ENCODE results near the gene HEPH.

HEPH gene

DNA sequence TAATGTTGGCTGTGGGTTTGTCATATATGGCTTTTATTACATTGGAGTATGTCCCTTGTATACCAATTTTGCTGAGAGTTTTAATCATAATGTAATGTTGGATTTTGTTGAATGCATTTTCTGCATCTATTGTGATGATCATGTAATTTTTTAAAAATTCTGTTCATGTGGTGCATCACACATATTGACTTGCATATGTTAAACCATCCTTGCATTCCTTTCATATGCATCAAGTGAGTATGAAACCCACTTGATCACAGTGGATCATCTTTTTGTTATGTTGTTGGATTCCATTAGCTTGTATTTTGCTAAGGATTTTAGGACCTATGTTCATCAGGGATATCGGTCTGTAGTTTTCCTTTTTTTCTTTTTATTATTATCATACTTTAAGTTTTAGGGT is 12.1 kb downstream of the HEPH start:
- H3K4me1 ChIP-seq (ENCODE audit: insufficient read depth, low read length) = no peaks in the 10 kb centered on the region
- no peak overlapping the region for H3K4me3 ChIP-seq (ENCODE audit: low read depth in 1 of 2, low read length in 2 of 2)
- H3K79me2 ChIP-seq (ENCODE audit: insufficient read depth, low read length) = no peaks in the 10 kb centered on the region
- no peak overlapping the region for H2AFZ ChIP-seq (ENCODE audit: low read depth, low read length)
- no peaks in the 10 kb centered on the region for H3K9me3 ChIP-seq (ENCODE audit: insufficient read depth, low read length, severe bottlenecking)
- no peaks in the 10 kb centered on the region for H3K27me3 ChIP-seq (ENCODE audit: insufficient read depth, low read length, poor library complexity)
- DNase-seq (no peak), ATAC-seq (ENCODE audit: insufficient read depth, low read depth) (no peak)
- H3K27ac ChIP-seq (ENCODE audit: low read length) = no peak overlapping the region
- H3K36me3 ChIP-seq (ENCODE audit: insufficient read depth, low read length) = no peaks in the 10 kb centered on the region
- no peaks in the 10 kb centered on the region for H4K20me1 ChIP-seq (ENCODE audit: insufficient read depth, low read length)
- H3K9ac ChIP-seq (ENCODE audit: low read depth, low read length) = no peak overlapping the region
- H3K4me2 ChIP-seq (ENCODE audit: insufficient read depth, low read length) = no peak overlapping the region
- no peak for TF ChIP-seq EZH2 (IDR thresholded peaks at IDR 0.05; ENCODE audit: borderline replicate concordance, low read depth, low read length, severe bottlenecking)
- no peak for TF ChIP-seq CTCF (IDR thresholded peaks at IDR 0.05; ENCODE audit: borderline replicate concordance, extremely low read depth, low read length, poor library complexity, severe bottlenecking)

DNA sequence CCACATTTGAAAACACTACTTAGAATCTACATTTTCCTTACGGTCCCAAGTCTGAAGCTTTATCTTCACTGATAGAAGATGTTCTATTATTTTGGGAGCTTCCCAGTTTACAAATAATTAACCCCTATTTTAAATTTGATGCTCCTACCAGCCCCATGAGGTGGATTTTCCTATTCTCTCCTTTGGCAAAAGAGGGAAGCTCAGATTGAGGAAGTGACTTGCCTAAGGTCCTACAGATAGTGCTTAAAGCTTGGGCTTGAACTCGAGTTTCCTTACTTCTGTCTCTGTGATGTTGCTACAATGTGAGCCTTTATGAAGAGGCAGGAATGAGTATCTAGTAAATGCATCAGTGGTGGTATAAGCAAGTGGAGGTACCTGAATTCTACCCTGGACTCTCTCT is 27.5 kb downstream of the HEPH start:
- Histone ChIP-seq H3K27ac (ENCODE audit: low read length) (no peak overlapping the region), H3K27me3 (ENCODE audit: insufficient read depth, low read length, poor library complexity) (no peaks in the 10 kb centered on the region), H3K9ac (ENCODE audit: low read depth, low read length) (no peak overlapping the region), H4K20me1 (ENCODE audit: insufficient read depth, low read length) (no peaks in the 10 kb centered on the region), H3K36me3 (ENCODE audit: insufficient read depth, low read length) (no peaks in the 10 kb centered on the region), H3K4me2 (ENCODE audit: insufficient read depth, low read length) (no peak overlapping the region), H3K4me3 (ENCODE audit: low read depth in 1 of 2, low read length in 2 of 2) (no peak overlapping the region), H3K79me2 (ENCODE audit: insufficient read depth, low read length) (no peaks in the 10 kb centered on the region), H3K4me1 (ENCODE audit: insufficient read depth, low read length) (0 out of 2 replicates have a peak, but pooled peaks cover 4% of the 10 kb centered on the region), H2AFZ (ENCODE audit: low read depth, low read length) (no peak overlapping the region), H3K9me3 (ENCODE audit: insufficient read depth, low read length, severe bottlenecking) (no peaks in the 10 kb centered on the region)
- DNase-seq = no peak
- ATAC-seq (ENCODE audit: insufficient read depth, low read depth) = no peak
- TF ChIP-seq CTCF (IDR thresholded peaks at IDR 0.05; ENCODE audit: borderline replicate concordance, extremely low read depth, low read length, poor library complexity, severe bottlenecking) (no peak), EZH2 (IDR thresholded peaks at IDR 0.05; ENCODE audit: borderline replicate concordance, low read depth, low read length, severe bottlenecking) (no peak)

GRCh38 chrX:66193821-66194220 is 29.8 kb downstream of the HEPH start:
- Histone ChIP-seq H3K4me2 (ENCODE audit: insufficient read depth, low read length) (no peak overlapping the region), H3K36me3 (ENCODE audit: insufficient read depth, low read length) (no peaks in the 10 kb centered on the region), H3K79me2 (ENCODE audit: insufficient read depth, low read length) (no peaks in the 10 kb centered on the region), H3K27me3 (ENCODE audit: insufficient read depth, low read length, poor library complexity) (no peaks in the 10 kb centered on the region), H3K9me3 (ENCODE audit: insufficient read depth, low read length, severe bottlenecking) (no peaks in the 10 kb centered on the region), H3K4me1 (ENCODE audit: insufficient read depth, low read length) (0 out of 2 replicates have a peak, but pooled peaks cover 4% of the 10 kb centered on the region), H3K27ac (ENCODE audit: low read length) (no peak overlapping the region), H4K20me1 (ENCODE audit: insufficient read depth, low read length) (no peaks in the 10 kb centered on the region), H2AFZ (ENCODE audit: low read depth, low read length) (no peak overlapping the region), H3K4me3 (ENCODE audit: low read depth in 1 of 2, low read length in 2 of 2) (no peak overlapping the region), H3K9ac (ENCODE audit: low read depth, low read length) (no peak overlapping the region)
- ATAC-seq (ENCODE audit: insufficient read depth, low read depth) (no peak), DNase-seq (no peak)
- TF ChIP-seq EZH2 (IDR thresholded peaks at IDR 0.05; ENCODE audit: borderline replicate concordance, low read depth, low read length, severe bottlenecking) = no peak
- TF ChIP-seq CTCF (IDR thresholded peaks at IDR 0.05; ENCODE audit: borderline replicate concordance, extremely low read depth, low read length, poor library complexity, severe bottlenecking) = no peak
